Endothelial cell of umbilical vein (primary cell): ENCODE measurements around the gene KHDRBS1. TPM values are rescaled to one million over a fixed set of nuclear protein-coding genes. Genes with fewer than 3 reads are reported as not detected.

ENCODE experiments used
- BruUV-seq: library from RNA; stranded (reverse); fragments of 400-500 nt; replicated peaks from 2 replicates; lab custom pipeline; 2021; lab: Mats Ljungman, UMichigan
- CTCF ChIA-PET: fragments of 300-600, 350-600 bp; sonication (Branson Sonifier 250); formaldehyde crosslinking; loops from one replicate; lab custom pipeline; 2021; ENCODE audit warnings: antibody characterized with exemption, inconsistent platforms; lab: Charles Lee
- POLR2A ChIA-PET: fragments of 300-600, 350-600 bp; sonication (Branson Sonifier 250); formaldehyde crosslinking; loops from one replicate; lab custom pipeline; 2021; ENCODE audit warnings: antibody characterized with exemption, inconsistent platforms; lab: Charles Lee
- DNase-seq: peaks from one replicate; pipeline ENCODE4 v3.0.0-alpha.2; 2011; ENCODE audit warnings: low read depth, low spot score
- FAIRE-seq: peaks from 2 replicates; lab custom pipeline; 2011; peaks lifted over from hg19 to GRCh38; lab: Jason Lieb, UNC
- H2AFZ ChIP-seq: 2 replicates; pipeline ENCODE4 v1.6.0; 2012; ENCODE audit warnings: low read depth, low read length, control low read depth, inconsistent platforms
- H3K27ac ChIP-seq: 2 replicates; pipeline ENCODE4 v1.5.1; 2011; ENCODE audit warnings: low read depth, mild to moderate bottlenecking, control low read depth, low read length, moderate library complexity; ENCODE audit not compliant: insufficient read depth
- H3K27me3 ChIP-seq, 2 experiments: 2 replicates each; pipeline versions ENCODE4 v1.6.0 to v1.6.1; 2011; ENCODE audit warnings: low read length in 2 of 2, mixed read lengths in 1 of 2; ENCODE audit not compliant: control insufficient read depth in 2 of 2, insufficient read depth in 2 of 2
- H3K36me3 ChIP-seq, 2 experiments: 2 replicates in 1 of 2; 3 replicates in 1 of 2; pipeline ENCODE4 v1.5.1; 2011; ENCODE audit warnings: low read length in 2 of 2, mild to moderate bottlenecking in 1 of 2, moderate library complexity in 1 of 2; ENCODE audit not compliant: control insufficient read depth in 2 of 2, insufficient read depth in 2 of 2; ENCODE audit errors: extremely low read depth in 1 of 2
- H3K4me1 ChIP-seq: 3 replicates; pipeline ENCODE4 v1.5.1; 2011; ENCODE audit warnings: mild to moderate bottlenecking, low read length; ENCODE audit not compliant: control insufficient read depth, insufficient read depth; ENCODE audit errors: extremely low read depth
- H3K4me2 ChIP-seq: 2 replicates; pipeline ENCODE4 v1.6.1; 2011; ENCODE audit warnings: low read length, control low read depth, mixed read lengths; ENCODE audit not compliant: insufficient read depth
- H3K4me3 ChIP-seq, 3 experiments: fragments of 200-600 bp in 1 of 3; sonication (generic), shearing (Covaris generic) in 1 of 3; replicated peaks in 1 of 3; 2 replicates each; pipeline ENCODE4 v1.5.1; 2011 to 2016; ENCODE audit warnings: control low read depth in 3 of 3, low read length in 3 of 3, mild to moderate bottlenecking in 2 of 3, inconsistent platforms in 1 of 3, low read depth in 1 of 3, moderate library complexity in 1 of 3; ENCODE audit not compliant: insufficient read depth in 1 of 3
- H3K79me2 ChIP-seq: 2 replicates; pipeline ENCODE4 v1.6.0; 2012; ENCODE audit warnings: low read length, inconsistent platforms; ENCODE audit not compliant: control insufficient read depth, insufficient read depth
- H3K9ac ChIP-seq: replicated peaks from 2 replicates; pipeline ENCODE3; 2011; ENCODE audit warnings: low read length, control low read depth; ENCODE audit not compliant: insufficient read depth; ENCODE audit errors: extremely low read depth
- H3K9me1 ChIP-seq: replicated peaks from 3 replicates; pipeline ENCODE4 v1.6.0; 2011; ENCODE audit warnings: mild to moderate bottlenecking, low read length; ENCODE audit not compliant: control insufficient read depth, insufficient read depth; ENCODE audit errors: extremely low read depth
- H3K9me3 ChIP-seq: replicated peaks from 2 replicates; pipeline ENCODE4 v1.5.1; 2012; ENCODE audit warnings: low read length, inconsistent platforms; ENCODE audit not compliant: control insufficient read depth, insufficient read depth
- H4K20me1 ChIP-seq: replicated peaks from 2 replicates; pipeline ENCODE3; 2011; ENCODE audit warnings: mild to moderate bottlenecking, low read length; ENCODE audit not compliant: control insufficient read depth, insufficient read depth; ENCODE audit errors: extremely low read depth
- CTCF ChIP-seq, 2 donors: IDR thresholded peaks; 1 replicate in 1 of 2; 2 replicates in 1 of 2; pipeline ENCODE4 v1.5.1; 2011; ENCODE audit warnings: low read length in 2 of 2, mild to moderate bottlenecking in 2 of 2, moderate library complexity in 2 of 2, control low read depth in 1 of 2, inconsistent platforms in 1 of 2, low read depth in 1 of 2; ENCODE audit not compliant: insufficient read depth in 1 of 2; ENCODE audit errors: extremely low read depth in 1 of 2
- EZH2 ChIP-seq: IDR thresholded peaks from 2 replicates; pipeline ENCODE4 v1.6.1; 2012; ENCODE audit warnings: borderline replicate concordance, low read depth, mild to moderate bottlenecking, moderate library complexity, low read length, inconsistent platforms; ENCODE audit not compliant: severe bottlenecking
- JUN ChIP-seq: IDR thresholded peaks from 2 replicates; pipeline ENCODE4 v1.6.1; 2011; ENCODE audit warnings: borderline replicate concordance, low read depth; ENCODE audit not compliant: insufficient read length, insufficient read depth
- POLR2A ChIP-seq: IDR thresholded peaks from 2 replicates; pipeline ENCODE4 v1.6.1; 2012; ENCODE audit warnings: low read depth, mild to moderate bottlenecking, control low read depth, low read length
- dilution Hi-C: fragments of 300-500 bp; cut with MboI; formaldehyde crosslinking; loops from one replicate; pipeline ENCODE4 v1.15.0; 2019; ENCODE audit warnings: low sequenced_read_pairs; ENCODE audit not compliant: extremely low pct_ligation_motif_present
- intact Hi-C: fragments of 100-400 bp; cut with micrococcal nuclease; formaldehyde crosslinking; loops from one replicate; pipeline ENCODE4 v1.10.0; 2022
- polyA plus RNA-seq, 4 experiments: library from polyadenylated mRNA; depleted of rRNA in 3 of 4; stranded (reverse) in 3 of 4; unstranded in 1 of 4; fragments of >200 nt; gene quantifications; 2 replicates each; pipeline versions ENCODE4 v1.2.1 to v1.2.3, GENCODE V29; 2011 to 2012; ENCODE audit warnings: missing spikeins in 1 of 4
- total RNA-seq: library from RNA; stranded (reverse); gene quantifications from 2 replicates; pipeline ENCODE4 v1.2.3, GENCODE V29; 2021

Gene KHDRBS1
- total and polyA plus RNA-seq, 2 donors (not counting 3 experiments of a cell fraction or from before 2014, with no cell fraction given) = 43.4 to 194 TPM

GRCh38 chr1:32073299-32074229 lies 59.9 kb downstream of the KHDRBS1 start:
- TSS peak; percentile 16 for BruUV-seq
- H2AFZ ChIP-seq = no peak overlapping the region
- FAIRE-seq = peak; percentile 61

More at GRCh38 chr1:32073299-32074229, 59.9 kb downstream of the KHDRBS1 start:
- dilution Hi-C loops (no loop called here), intact Hi-C loops (loop anchor here (2.0 kb wide), 1 partner anchor 59 kb away; no protein-coding TSS in a partner anchor)
- peak overlapping the region; percentile 29 for H3K27ac ChIP-seq
- H3K9me1 ChIP-seq = no peaks in the 10 kb centered on the region
- no peaks in the 10 kb centered on the region for H3K9me3 ChIP-seq
- peaks cover 16 to 22% of the 10 kb centered on the region in 2 experiments for H3K36me3 ChIP-seq
- H3K79me2 ChIP-seq = peaks cover 35% of the 10 kb centered on the region
- ChIA-PET POLR2A (interaction anchor here (0.5 to 2.1 kb wide), 10 partner anchors 10 to 1131 kb away, joined by 3 to 8 read pairs (median 4); partner anchors contain the start of genes KPNA6 and TXLNA), CTCF (interaction anchor here (0.5 to 6.5 kb wide), 13 partner anchors 8 to 175 kb away, joined by 3 to 55 read pairs (median 4); partner anchors contain the start of genes KPNA6 and PTP4A2)
- peak overlapping the region; percentile 74 to 78 (median 77) for H3K4me3 ChIP-seq
- H3K27me3 ChIP-seq = no peaks in the 10 kb centered on the region
- H3K9ac ChIP-seq = peak overlapping the region; percentile 31
- H4K20me1 ChIP-seq = no peaks in the 10 kb centered on the region
- peaks cover 41% of the 10 kb centered on the region for H3K4me1 ChIP-seq
- H3K4me2 ChIP-seq = peak overlapping the region; percentile 66
- peak; percentile 94 for DNase-seq
- TF ChIP-seq EZH2 = no peak
- TF ChIP-seq POLR2A = no peak
- peak; percentile 4 to 40 for TF ChIP-seq CTCF (IDR thresholded peaks at IDR 0.05; ENCODE audit: extremely low read depth in 1 of 2, insufficient read depth in 1 of 2, low read depth in 1 of 2, low read length in 2 of 2)
- no peak for TF ChIP-seq JUN
